Measurements from ENCODE around the gene BTC. TPM values are rescaled to one million over a fixed set of nuclear protein-coding genes. Genes with fewer than 3 reads are reported as not detected.
A peak's percentile ranks its signal among the peaks of the same experiment; 100 is the strongest.

BTC gene
- total and polyA plus RNA-seq, 8 donors = 4.4 to 7.5 (median 5.9) TPM

- TF ChIP-seq CTCF (IDR thresholded peaks at IDR 0.05) = no peak
Measured at GRCh38 chr4:74777531-74777930, 16.8 kb downstream of the BTC start.

DNA sequence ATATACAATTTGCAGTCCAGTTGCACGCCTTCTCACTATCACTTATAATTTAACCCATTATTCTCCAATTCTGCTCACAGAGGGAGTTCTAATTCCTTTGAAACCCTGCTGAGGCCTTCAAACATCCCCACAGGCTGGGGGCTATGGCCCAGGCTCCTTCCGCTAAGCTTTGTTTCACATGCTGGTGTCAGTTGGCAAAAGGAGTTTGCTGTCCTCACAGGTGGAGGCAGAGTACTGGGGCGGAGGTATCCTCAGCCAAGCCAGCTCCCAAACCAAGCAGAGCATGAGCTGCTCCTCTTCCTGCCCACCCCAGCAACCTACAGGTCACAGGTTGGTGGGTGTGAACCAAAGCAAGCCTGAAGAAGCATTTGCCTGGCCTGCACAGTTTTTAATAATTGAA lies 21.5 kb downstream of the BTC start:
- Histone ChIP-seq H3K9me3 (no peaks in the 10 kb centered on the region), H3K4me1 (no peaks in the 10 kb centered on the region), H3K27me3 (no peaks in the 10 kb centered on the region), H3K4me3 (no peak overlapping the region), H3K27ac (no peak overlapping the region), H3K36me3 (no peaks in the 10 kb centered on the region)
- no peak for TF ChIP-seq CTCF (IDR thresholded peaks at IDR 0.05)
- no peak for DNase-seq
- intact Hi-C loops (cut with DNase I) = no loop called here
- no peak for ATAC-seq

More at GRCh38 chr4:74777531-74777930, 16.8 kb downstream of the BTC start:
- Histone ChIP-seq H3K27ac (no peak overlapping the region), H3K4me1 (no peaks in the 10 kb centered on the region), H3K9me3 (no peaks in the 10 kb centered on the region), H3K36me3 (no peaks in the 10 kb centered on the region), H3K27me3 (no peaks in the 10 kb centered on the region), H3K4me3 (no peak overlapping the region)
- ATAC-seq (no peak), DNase-seq (no peak)
- intact Hi-C loops (cut with DNase I) = no loop called here

DNA sequence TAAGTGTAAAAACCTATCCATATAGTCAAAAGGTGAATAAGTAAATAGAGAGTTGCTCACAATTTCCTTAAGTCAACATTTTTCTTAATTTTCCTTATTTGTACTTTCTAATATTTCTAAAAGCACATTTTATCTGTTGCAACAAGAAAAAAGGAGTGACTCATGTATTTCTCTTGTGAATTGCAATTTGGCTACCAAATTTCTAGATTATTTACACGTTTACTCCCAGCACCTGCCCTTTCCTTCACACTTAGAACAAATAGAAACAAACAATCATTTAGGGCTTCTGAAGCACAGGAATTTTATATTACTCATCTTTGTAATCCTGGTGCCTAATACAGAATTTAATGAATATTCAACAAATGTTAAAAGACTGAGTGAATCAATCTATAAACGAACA lies 22.2 kb downstream of the BTC start:
- Histone ChIP-seq H3K27ac (no peak overlapping the region), H3K9me3 (no peaks in the 10 kb centered on the region), H3K27me3 (no peaks in the 10 kb centered on the region), H3K4me1 (no peaks in the 10 kb centered on the region), H3K36me3 (no peaks in the 10 kb centered on the region), H3K4me3 (no peak overlapping the region)
- ATAC-seq = no peak
- DNase-seq = no peak
- no peak for TF ChIP-seq CTCF (IDR thresholded peaks at IDR 0.05)
- intact Hi-C loops (cut with DNase I) = no loop called here

GRCh38 chr4:74770226-74770910 lies 24.0 kb downstream of the BTC start:
- no peaks in the 10 kb centered on the region for H3K27me3 ChIP-seq
- intact Hi-C loops (cut with DNase I) = no loop called here
- TF ChIP-seq CTCF (IDR thresholded peaks at IDR 0.05) = no peak

DNA sequence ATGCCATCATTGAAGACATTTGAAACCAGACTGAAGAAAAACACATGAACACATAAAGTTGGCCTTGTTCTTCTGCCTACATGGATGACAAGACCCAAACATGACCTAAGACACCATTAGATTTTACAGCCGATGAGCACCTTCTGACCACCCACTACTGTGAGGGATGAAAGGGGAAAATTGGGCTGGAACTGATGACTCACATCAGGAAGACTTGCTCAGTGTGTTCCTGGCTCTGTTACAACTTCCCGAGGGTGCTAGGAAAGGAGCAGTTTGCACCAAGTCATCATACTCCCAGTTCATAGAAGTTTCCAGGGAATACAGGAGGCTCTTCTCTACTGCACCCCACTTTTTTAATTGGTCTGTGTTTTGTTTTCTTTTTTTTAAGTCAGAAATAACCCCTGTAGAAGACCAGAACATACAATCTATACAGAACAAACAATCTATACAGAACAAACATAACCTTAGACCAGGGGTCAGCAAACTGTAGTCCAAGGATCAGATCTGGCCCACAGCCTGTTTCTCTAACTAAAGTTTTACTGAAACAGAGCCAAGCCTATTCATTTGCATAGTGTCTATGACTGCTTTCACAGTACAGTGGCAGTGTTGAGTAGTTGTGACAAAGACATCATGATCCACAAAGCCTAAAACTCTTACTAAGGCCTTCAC lies 25.3 kb downstream of the BTC start:
- no peaks in the 10 kb centered on the region for H3K36me3 ChIP-seq
- no peaks in the 10 kb centered on the region for H3K4me1 ChIP-seq
- intact Hi-C loops (cut with DNase I) = no loop called here
- no peaks in the 10 kb centered on the region for H3K27me3 ChIP-seq
- no peak for TF ChIP-seq CTCF (IDR thresholded peaks at IDR 0.05)
- no peak overlapping the region for H3K4me3 ChIP-seq
- no peak for DNase-seq
- H3K27ac ChIP-seq = no peak overlapping the region
- H3K9me3 ChIP-seq = no peaks in the 10 kb centered on the region
- peak; percentile 71 for ATAC-seq

More at GRCh38 chr4:74770226-74770910, 24.0 kb downstream of the BTC start:
- no peak for ATAC-seq
- H3K36me3 ChIP-seq = no peaks in the 10 kb centered on the region
- H3K4me1 ChIP-seq = no peaks in the 10 kb centered on the region
- no peak overlapping the region for H3K4me3 ChIP-seq
- H3K9me3 ChIP-seq = no peaks in the 10 kb centered on the region
- H3K27ac ChIP-seq = no peak overlapping the region
- no peak for DNase-seq

Measured in left lung (tissue), 10 donors.